Renal pelvis (tissue), 4 donors: ENCODE data around the gene STARD6. TPM values are rescaled to one million over a fixed set of nuclear protein-coding genes. Genes with fewer than 3 reads are reported as not detected.
A peak's percentile ranks its signal among the peaks of the same experiment; 100 is the strongest.
"Not testable (repeated sequence)": the region's sequence is repeated elsewhere in the genome, so short reads cannot be mapped to it uniquely, and the experiment has no call there.

Source experiments
- DNase-seq: peaks from one replicate; pipeline ENCODE4 v3.0.0-alpha.2; 2013
- polyA plus RNA-seq, 3 donors: library from polyadenylated mRNA; unstranded; fragments of 120-200 nt; gene quantifications; one replicate each; pipeline ENCODE4 v1.2.1, GENCODE V29; 2013; ENCODE audit not compliant: insufficient read length in 3 of 3

The STARD6 gene
- polyA plus RNA-seq, 3 donors: 0.27 to 0.51 (median 0.44) TPM

DNA sequence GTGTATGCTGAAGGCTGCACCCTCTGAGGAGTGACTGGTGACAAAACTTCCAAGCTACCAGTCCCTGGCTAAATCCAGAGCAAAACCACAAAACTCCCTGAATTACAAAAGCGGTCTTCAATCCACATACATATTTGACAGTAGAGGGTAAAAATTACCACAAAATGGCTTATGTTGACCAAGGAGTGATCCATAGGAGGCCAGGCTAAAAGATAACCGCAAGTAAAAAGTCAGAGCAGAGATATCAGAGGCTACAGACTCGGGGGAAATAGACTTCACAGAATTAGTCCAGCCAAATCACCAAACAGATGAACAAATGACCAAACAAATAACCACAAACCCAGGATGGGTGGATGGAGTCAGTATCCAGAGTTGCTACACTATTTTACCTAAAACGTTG, 19.4 kb downstream of the STARD6 start:
- no peak for DNase-seq

DNA sequence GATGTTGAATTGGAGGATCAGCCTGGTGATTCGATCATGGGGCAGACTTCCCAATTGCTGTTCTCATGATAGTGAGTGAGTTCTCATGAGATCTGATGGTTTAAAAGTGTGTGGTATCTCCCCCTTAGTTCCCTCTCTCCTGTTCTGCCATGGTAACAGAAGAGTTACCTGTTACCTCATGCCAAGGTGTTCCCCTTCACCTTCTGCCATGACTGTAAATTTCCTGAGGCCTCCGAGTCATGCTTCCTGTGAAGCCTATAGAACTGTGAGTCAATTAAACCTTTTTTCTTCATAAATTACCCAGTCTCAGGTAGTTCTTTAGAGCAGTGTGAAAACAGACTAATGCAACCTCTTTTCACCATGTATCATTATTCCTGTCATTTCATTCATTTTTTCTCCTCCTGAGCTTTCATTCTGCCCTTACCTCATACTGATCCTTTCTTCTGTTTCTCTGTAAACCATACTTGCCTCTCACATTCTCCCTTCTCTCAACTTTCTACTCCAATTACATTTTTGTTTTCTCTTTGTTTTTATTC, 22.0 kb downstream of the STARD6 start:
- no peak for DNase-seq

DNA sequence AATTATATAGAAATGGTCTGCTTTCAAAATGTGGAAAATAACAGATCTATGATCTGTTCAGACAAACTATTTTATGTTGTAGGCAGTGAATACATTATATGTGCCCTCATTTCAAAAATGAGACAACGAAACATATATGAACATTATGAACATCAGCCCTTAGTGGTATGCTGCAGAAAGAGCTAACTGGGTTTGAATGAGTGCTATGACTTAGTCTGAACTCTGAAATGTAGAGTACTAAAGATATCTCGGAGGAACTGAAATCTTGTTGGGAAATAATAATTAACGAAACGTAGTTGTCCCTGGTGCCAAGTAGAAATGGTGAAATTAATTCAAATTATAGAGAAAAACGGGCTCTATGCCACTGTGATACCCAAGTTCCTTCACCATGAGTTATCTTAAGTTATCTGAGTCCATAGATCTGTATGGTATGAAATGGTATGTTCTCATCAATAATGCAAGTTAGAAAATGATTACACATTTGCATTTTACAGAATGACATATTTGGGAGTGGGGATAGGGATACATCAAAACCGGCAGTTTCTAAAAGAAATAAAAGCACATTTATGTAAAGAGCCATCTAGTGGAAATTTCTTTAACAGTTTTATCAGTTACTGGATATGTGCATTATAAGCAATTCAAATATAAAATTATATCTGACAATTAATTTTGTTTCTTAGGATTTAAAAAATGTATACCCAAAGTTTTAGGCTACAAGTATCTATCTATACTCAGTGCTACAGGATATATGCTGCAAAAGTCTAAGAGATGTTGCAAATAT, 26.7 kb downstream of the STARD6 start:
- DNase-seq: no peak

DNA sequence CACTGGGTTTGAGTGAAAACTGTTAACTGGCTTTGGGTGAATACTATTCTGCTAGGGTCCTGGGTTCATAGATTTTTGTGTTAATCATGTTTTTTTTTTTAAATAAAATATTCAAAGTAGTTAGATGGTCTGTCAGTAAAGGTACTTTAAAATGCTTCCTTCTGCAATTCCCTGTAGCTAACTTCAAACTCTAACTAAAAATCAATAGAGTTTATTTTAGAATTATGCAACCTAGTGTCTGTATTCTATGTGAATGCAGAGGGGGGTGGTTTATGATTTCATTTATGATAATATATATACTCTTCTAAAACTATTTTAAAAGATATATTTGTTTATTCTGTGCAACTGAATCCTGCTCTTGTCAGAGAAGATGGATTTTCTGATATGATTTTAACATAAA, 27.9 kb downstream of the STARD6 start:
- no peak for DNase-seq

DNA sequence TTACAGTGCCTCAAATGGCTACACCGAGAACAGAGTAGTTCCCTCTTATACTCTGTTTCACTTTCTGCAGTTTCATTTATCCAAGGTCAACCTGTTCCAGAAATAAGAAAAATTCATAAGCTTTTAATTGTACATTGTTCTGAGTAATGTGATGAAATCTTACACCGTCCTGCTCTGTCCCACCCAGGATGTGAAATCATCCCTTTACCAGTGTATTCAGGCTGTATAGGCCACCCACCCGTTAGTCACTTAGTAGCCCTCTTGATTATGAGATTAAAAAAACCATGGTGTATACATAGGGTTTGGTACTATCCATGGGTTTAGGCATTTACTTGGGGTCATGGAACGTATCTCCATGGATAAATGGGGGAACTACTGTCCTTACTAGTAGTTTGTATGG, 29.8 kb downstream of the STARD6 start:
- DNase-seq: no peak

DNA sequence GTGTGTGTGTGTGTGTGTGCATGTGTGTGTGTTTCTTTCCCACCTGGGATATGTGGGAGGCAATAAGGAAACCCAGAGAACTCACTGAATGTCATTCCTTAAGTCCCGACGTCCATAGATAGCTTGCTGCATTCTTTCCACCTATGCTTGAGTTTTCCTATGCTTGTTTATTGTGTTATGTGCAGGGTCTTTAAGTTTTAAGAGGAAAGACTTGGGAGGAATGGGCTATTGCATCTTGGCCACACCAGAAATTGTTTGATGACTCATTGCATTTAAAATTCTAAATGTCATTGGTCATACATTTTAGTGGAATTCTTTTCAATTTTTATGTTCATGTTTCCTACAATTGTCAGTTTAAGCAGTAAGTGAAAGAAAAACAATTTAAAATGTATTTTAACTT, 33.7 kb downstream of the STARD6 start:
- no peak for DNase-seq

DNA sequence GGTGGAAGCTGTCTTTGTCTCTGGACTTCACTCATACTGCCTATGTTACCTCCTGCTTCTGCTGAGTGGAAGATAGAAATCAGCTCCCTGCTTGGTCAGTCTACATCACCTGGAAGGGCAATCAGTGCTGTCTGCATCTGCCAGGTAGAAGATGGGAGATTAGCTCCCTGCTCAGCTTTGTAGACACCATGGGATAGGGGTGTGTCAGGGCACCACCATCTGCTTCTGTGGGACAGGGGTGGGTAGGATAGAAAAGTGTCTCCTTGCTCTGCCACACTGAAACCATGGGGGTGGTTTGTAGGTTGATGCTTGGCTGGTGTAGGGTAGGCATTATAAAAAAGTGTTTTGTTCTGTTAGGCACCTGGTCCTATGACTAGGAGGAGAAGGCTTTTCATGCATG, 34.1 kb downstream of the STARD6 start:
- no peak for DNase-seq

DNA sequence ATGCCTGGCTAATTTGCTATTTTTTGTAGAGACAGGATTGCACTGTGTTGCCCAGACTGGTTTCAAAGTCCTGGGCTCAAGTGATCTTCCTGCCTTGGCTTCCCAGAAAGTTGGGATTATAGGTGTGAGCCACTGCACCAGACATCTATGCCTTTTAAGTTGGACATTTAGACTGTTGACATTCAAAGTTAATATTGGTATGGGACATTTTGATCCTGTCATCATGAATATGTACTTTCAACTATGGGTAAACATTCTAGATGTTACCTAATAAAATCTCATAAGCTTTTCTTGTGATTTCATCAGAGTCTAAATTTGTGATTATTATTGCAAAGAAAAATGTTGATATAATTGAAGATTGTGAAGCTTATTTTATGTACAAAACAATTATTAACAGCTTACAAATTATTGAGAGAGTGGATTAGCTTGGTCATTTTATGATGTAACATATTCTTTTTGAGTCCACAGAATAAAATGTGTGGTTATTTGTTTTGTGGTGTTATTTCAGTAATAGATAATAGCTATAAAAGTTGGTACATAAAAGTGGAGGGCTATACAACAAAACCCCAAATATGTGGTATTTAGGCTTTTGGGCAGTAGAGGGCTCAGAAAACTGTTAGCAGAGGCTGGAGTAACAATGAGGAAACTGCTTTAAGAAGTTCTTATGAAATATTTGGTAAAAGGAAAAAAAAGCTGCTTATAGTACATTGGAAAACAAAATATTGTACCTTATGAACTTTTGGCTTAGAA, 41.4 kb downstream of the STARD6 start:
- no peak for DNase-seq

DNA sequence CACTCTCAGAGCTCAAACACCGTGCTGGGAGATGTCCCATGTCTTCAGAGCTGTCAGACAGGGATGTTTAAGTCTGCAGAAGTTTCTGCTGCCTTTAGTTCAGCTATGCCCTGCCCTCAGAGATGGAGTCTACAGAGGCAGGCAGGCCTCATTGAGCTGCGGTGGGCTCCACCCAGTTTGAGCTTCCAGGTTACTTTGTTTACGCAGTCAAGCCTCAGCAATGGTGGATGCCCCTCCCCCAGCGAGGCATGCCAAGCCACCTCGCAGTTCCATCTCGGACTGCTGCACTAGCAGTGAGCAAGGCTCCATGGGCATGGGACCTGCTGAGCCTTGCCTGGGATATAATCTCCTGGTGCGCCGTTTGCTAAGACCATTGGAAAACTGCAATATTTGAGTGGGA, 48.1 kb downstream of the STARD6 start:
- DNase-seq: not testable (repeated sequence)

DNA sequence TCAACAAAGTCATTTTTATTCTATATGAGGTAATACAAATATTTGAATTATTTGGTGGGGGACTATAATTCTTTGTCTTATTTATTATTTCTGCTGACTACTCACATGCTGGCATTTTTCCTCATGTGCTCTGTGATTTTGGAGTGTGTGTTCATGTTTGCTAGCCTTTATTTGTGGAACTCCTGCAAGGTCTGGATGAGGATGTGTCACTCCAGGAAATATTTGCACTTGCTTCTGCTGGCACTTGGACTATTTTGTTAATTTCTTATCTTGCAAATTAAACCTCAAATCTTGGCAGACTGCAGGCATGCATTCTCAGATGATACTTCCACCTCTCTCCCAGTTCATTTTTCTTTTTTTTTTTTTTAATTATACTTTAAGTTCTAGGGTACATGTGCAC, 54.2 kb downstream of the STARD6 start:
- no peak for DNase-seq

DNA sequence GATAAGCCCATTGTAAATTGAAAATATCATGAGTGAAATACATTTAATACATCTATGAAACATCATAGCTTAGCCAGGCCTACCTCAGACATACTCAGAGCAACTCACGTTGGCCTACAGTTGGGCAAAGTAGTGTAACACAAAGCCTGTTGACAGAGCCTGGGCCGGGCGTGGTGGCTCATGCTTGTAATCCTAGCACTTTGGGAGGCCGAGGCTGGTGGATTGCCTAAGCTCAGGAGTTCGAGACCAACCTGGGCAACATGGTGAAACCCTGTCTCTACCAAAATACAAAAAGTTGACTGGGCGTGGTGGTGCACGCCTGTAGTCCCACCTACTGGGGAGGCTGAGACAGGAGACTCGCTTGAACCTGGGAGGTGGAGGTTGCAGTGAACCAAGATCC, 58.7 kb downstream of the STARD6 start:
- DNase-seq: not testable (repeated sequence)

DNA sequence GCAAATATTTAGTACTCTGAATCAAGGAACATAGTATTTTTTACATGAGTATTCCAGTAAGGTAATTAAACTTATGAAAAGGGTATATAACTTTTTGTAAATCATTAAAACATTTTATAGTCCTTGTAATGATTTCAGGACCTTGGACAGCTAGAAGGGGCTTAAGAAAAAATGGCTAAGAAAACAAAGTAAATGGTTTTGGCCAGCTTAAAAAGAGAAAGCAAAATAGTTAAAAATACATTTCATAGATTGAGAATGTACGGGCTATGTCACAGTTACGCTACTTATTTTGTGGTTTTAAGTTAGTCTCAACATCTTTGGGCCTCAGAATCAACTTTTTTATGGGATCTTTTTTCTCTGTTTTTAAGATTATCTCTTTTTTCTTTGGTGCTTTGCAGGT, 61.6 kb downstream of the STARD6 start:
- DNase-seq: peak; percentile 19

DNA sequence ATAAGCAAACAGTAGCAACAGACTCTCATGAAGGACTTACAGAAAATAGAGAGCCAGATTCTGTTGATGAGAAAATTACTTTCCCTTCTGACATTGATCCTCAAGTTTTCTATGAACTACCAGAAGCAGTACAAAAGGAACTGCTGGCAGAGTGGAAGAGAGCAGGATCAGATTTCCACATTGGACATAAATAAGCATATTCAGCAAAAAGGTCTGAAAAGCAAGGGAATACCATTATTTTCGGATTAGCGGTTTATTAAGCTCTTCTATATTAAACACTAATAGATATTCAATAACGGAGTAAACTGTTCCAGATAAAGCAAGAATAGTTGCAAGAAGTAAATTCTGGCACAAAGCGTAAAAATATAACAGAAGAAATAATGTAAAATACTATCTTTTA, 63.4 kb downstream of the STARD6 start:
- no peak for DNase-seq

DNA sequence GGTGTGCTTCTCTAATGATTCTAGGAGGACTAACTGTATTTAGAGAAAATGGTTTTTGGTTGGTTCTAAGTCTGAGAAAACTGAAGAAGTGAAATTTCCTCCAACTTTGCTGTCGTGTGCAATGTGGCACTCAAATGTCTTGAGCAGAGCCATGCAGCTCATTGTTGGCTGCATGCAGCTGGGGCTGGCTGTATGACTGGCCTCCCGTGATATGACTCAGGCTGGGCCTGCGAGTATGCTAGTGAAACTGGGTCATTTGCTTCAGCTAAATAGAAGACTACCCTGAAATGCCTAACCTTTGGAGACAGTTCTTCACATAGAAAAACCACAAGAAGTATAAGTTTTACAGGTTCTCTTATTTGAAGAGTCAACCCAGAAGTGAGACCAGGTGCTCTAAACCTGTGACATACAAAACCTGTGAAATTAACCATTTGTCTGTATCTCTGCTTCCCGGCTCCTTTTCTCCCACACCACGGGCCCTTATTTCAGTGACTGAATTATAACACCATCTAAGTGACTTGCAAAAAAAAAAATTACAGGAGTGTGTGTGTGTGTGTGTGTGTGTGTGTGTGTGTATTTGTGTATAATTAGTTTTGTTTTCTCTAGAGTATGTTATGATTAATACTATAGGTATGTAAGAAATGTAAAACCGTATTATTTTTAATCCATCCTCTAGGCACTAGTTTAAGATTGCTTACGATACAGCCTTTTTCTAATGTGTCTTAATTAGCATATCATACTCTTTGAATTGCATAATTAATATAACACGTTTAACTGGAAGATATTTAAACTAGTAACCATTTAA, 72.5 kb downstream of the STARD6 start:
- no peak for DNase-seq

DNA sequence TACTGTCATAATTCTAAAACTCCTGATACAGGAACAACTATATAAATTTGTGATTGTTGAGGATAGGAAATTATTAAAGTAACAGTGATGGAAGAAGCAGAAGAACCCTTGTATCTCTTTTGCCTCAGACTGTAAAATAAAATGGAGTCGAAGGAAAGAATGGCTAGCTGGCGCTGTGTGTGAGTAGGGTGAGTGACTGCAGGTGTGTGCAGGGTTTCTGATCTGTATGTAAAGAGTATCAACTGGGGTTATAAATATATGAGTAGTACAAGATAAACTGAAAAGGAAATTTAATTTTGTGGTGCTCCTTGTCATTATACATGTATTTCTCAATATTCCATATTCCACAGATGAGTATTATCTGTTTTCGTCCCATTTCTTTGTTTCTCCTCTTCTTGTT, 73.1 kb downstream of the STARD6 start:
- no peak for DNase-seq

DNA sequence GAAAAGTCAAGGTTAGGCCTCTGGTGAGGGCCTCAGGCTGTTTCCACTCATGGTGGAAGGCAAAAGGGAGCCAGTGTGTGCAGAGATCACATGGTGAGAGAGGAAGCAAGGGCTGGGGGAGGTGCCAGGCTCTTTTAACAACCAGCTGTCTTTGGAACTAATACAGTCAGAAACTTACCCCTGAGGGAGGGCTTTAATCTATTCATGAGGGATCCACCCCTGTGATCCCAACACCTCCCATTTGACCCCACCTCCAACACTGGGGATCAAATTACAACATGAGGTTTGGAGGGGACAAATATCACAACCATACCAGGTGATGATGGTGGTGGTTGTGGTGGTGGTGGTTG, 77.5 kb downstream of the STARD6 start:
- no peak for DNase-seq

DNA sequence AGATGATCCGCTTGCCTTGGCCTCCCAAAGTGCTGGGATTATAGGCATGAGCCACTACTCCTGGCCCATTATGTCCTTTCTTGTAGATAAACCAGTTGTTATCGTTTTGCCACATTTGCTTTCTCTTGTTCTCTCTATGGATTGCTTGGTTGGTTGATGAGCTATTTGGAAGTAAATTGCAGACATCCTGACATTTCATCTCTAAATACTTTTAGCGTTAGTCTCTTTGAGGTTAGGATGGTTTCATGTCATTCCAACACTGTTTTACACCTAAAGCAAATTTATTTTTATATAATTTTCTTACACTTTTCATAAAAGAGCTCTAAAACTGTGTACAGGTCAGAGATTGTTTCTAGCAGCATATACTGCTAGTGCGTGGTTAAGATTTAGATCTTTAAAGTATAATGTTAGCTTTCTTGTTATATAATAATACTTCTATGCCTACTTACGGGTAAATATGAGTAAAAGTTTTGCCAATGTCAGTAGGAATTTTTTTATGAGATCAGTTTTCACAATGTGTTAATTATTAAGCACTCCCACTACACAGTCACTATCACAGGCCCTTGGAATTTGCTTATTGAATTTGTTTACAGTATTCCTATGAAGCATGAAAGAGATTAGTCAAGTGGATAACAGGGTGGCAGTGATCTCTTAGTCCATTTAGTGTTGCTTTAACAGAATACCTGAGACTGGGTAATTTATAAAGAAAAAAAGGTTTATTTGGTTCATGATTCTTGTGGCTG, 78.0 kb downstream of the STARD6 start:
- DNase-seq: peak; percentile 27

DNA sequence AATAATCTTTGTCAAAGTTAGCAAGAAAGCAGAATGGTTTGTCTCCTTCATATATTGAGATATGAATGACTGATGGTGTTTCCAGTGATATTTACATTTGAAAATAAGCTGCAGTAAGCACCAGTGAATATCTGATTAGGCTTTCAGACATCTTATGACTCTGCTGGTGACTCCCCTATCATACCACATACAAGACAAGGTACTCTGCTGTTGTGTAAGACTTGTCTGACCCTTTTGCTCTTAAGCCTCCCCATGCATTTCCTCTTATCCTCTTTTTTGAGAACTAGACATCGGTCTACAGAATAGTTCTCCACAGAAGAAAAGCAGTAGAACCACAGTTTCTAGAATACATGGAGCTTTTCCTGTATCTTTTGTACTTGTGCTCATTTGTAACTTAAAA, 79.0 kb downstream of the STARD6 start:
- no peak for DNase-seq

DNA sequence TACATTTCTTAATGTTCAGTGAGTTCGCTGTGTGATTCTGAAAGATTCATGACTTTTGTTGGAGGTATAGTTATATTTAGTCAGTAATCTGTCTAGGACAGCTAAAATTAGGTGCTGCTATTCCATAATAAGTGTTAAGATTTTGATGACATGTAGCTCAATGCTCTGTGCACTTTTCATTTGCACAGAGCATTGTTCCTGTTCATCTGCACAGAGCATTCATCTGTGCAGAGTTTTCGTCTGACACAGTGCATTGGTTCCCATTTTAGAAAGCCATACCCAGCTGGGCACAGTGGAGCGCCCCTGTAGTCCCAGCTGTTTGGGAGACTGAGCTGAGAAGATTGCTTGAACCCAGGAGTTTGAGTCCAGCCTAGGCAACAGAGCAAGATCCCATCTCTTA, 79.8 kb downstream of the STARD6 start:
- DNase-seq: no peak
